ENCODE measurements around the gene AMELX. TPM values are rescaled to one million over a fixed set of nuclear protein-coding genes. Genes with fewer than 3 reads are reported as not detected.

Gene AMELX
- total and polyA plus RNA-seq, 2 of the 8 experiments (the other 6 are each of a cell fraction or from before 2014, with no cell fraction given) = not detected

GRCh38 chrX:11328134-11328533, 34.9 kb downstream of the AMELX start:
- Histone ChIP-seq H3K36me3 (ENCODE audit: control insufficient read depth in 2 of 4, insufficient read depth in 4 of 4, low read length in 3 of 4) (no peaks in the 10 kb centered on the region), H4K20me1 (replicated peaks in 1 of 2; ENCODE audit: control insufficient read depth in 1 of 2, insufficient read depth in 2 of 2, low read length in 2 of 2) (no peaks in the 10 kb centered on the region), H3K9me3 (ENCODE audit: insufficient read depth in 2 of 2, low read depth in 1 of 2, low read length in 1 of 2) (no peaks in the 10 kb centered on the region; a peak in 1 of 4 replicates), H3K4me3 (ENCODE audit: extremely low read depth in 1 of 4, insufficient read depth in 2 of 4, low read depth in 3 of 4, low read length in 4 of 4) (no peak overlapping the region), H4K5ac (ENCODE audit: insufficient read length, low read depth, low read length) (no peak overlapping the region), H3K27me3 (replicated peaks in 1 of 4; ENCODE audit: control insufficient read depth in 3 of 4, extremely low read depth in 1 of 4, insufficient read depth in 3 of 4, low read length in 3 of 4) (no peaks in the 10 kb centered on the region), H2BK12ac (ENCODE audit: low read depth, low read length) (no peak overlapping the region), H3K9ac (replicated peaks in 1 of 4; ENCODE audit: extremely low read depth in 1 of 4, low read depth in 3 of 4, low read length in 3 of 4) (no peak overlapping the region), H2AFZ (ENCODE audit: low read length) (no peak overlapping the region), H3K4me1 (replicated peaks in 1 of 4; ENCODE audit: control insufficient read depth in 3 of 4, insufficient read depth in 4 of 4, low read length in 3 of 4) (no peaks in the 10 kb centered on the region), H3K27ac (ENCODE audit: low read depth, low read length) (no peak overlapping the region), H4K91ac (replicated peaks; ENCODE audit: insufficient read length, low read length) (no peak overlapping the region), H2BK20ac (ENCODE audit: low read length) (no peak overlapping the region), H3K18ac (ENCODE audit: extremely low read depth, low read length) (no peak overlapping the region), H3K79me1 (ENCODE audit: low read depth, low read length) (no peaks in the 10 kb centered on the region), H3K14ac (ENCODE audit: insufficient read length) (no peak overlapping the region), H4K8ac (ENCODE audit: extremely low read depth, insufficient read depth, low read length) (no peak overlapping the region), H3K79me2 (ENCODE audit: control insufficient read depth in 1 of 2, insufficient read depth in 2 of 2, low read length in 2 of 2) (no peaks in the 10 kb centered on the region), H3K23me2 (ENCODE audit: low read depth, low read length) (no peaks in the 10 kb centered on the region), H3K4me2 (ENCODE audit: insufficient read depth in 1 of 2, low read depth in 2 of 2, low read length in 2 of 2) (no peak overlapping the region), H3K23ac (ENCODE audit: insufficient read length) (no peak overlapping the region), H2BK120ac (replicated peaks; ENCODE audit: low read depth, low read length) (no peak overlapping the region), H3K4ac (replicated peaks; ENCODE audit: insufficient read length, low read depth, low read length) (no peak overlapping the region), H2BK15ac (ENCODE audit: low read length) (no peak overlapping the region), H2BK5ac (ENCODE audit: low read depth, low read length) (no peak overlapping the region), H3K56ac (replicated peaks; ENCODE audit: insufficient read length, low read depth, low read length) (no peak overlapping the region), H2AK5ac (ENCODE audit: low read depth, low read length) (no peak overlapping the region)
- DNase-seq (ENCODE audit: low read depth in 1 of 2, low spot score in 2 of 2) (no peak), FAIRE-seq (no peak)
- 86% methylated on average over 3 of the region's 3 CpGs; no CpG with 5 or more reads in 1 of the 2 experiments for WGBS, 2 experiments (ENCODE audit: extremely low coverage in 1 of 2, insufficient coverage in 1 of 2, insufficient read length in 1 of 2, insufficient replicate concordance in 2 of 2, low coverage in 1 of 2, low lambda C conversion rate in 2 of 2, missing lambda C conversion rate in 1 of 2)
- ChIA-PET POLR2A (ENCODE audit: partially characterized antibody) (no interaction called here), CTCF (ENCODE audit: partially characterized antibody) (no interaction called here)
- TF ChIP-seq CREB1 (IDR thresholded peaks at IDR 0.05) (no peak), EZH2 (IDR thresholded peaks at IDR 0.05; ENCODE audit: low read depth, low read length, severe bottlenecking) (no peak), TAF1 (IDR thresholded peaks at IDR 0.05; ENCODE audit: low read depth, low read length) (no peak), CTCF (IDR thresholded peaks at IDR 0.05; ENCODE audit: control extremely low read depth in 1 of 3, insufficient read depth in 1 of 3, low read depth in 1 of 3, low read length in 3 of 3) (no peak), SIRT6 (IDR thresholded peaks at IDR 0.05; ENCODE audit: low read length) (no peak), BCL11A (IDR thresholded peaks at IDR 0.05; ENCODE audit: low read depth in 2 of 2, low read length in 2 of 2) (no peak), TBP (IDR thresholded peaks at IDR 0.05; ENCODE audit: low read depth, low read length) (no peak), CHD2 (IDR thresholded peaks at IDR 0.05; ENCODE audit: low read length) (no peak), SP1 (IDR thresholded peaks at IDR 0.05; ENCODE audit: low read depth, low read length) (no peak), JUN (IDR thresholded peaks at IDR 0.05; ENCODE audit: low read depth, low read length) (no peak), SAP30 (IDR thresholded peaks at IDR 0.05; ENCODE audit: insufficient read depth, insufficient replicate concordance, low read length) (no peak), BRCA1 (IDR thresholded peaks at IDR 0.05; ENCODE audit: low read depth, low read length) (no peak), TEAD4 (IDR thresholded peaks at IDR 0.05; ENCODE audit: low read depth, low read length) (no peak), EGR1 (IDR thresholded peaks at IDR 0.05; ENCODE audit: borderline replicate concordance, low read depth, low read length) (no peak)
